Right lobe of liver (tissue), 6 donors: ENCODE results near the gene MFNG. TPM values are rescaled to one million over a fixed set of nuclear protein-coding genes. Genes with fewer than 3 reads are reported as not detected.

Source experiments
- ATAC-seq, 4 donors: fragments of 200-7000 bp; cut with Tn5 transposase; one replicate each; pipeline ENCODE4 v1.9.1; 2020; ENCODE audit warnings: mild to moderate bottlenecking in 4 of 4, moderate library complexity in 4 of 4
- DNase-seq, 3 donors: peaks; one replicate each; pipeline ENCODE4 v3.0.0-alpha.2; 2020
- H3K27ac ChIP-seq, 3 donors: fragments of 200-600 bp; one replicate each; pipeline ENCODE4 v1.8.0; 2022
- H3K27me3 ChIP-seq, 2 donors: fragments of 200-600 bp; one replicate each; pipeline ENCODE4 v1.8.0; 2022
- H3K36me3 ChIP-seq, 4 donors: fragments of 200-600 bp; sonication (generic) in 1 of 4; one replicate each; pipeline versions ENCODE4 v1.5.1 to v1.8.0; 2017 to 2022; ENCODE audit warnings: control low read depth in 1 of 4
- H3K4me1 ChIP-seq, 4 donors: fragments of 200-600 bp; sonication (generic) in 1 of 4; one replicate each; pipeline versions ENCODE4 v1.5.1 to v1.8.0; 2017 to 2022; ENCODE audit warnings: control low read depth in 1 of 4
- H3K4me3 ChIP-seq, 3 donors: fragments of 200-600 bp; one replicate each; pipeline ENCODE4 v1.8.0; 2022
- H3K9me3 ChIP-seq, 4 donors: fragments of 200-600 bp; sonication (generic) in 1 of 4; one replicate each; pipeline versions ENCODE4 v1.5.1 to v1.8.0; 2017 to 2022; ENCODE audit warnings: control low read depth in 1 of 4
- POLR2A ChIP-seq: fragments of 450-650 bp; IDR thresholded peaks from one replicate; pipeline ENCODE4 v1.6.1; 2017; ENCODE audit warnings: antibody characterized with exemption, mild to moderate bottlenecking
- WGBS: methylation state at CpG from one replicate; pipeline ENCODE4 v1.1.6; 2018; ENCODE audit warnings: low coverage, low lambda C conversion rate; ENCODE audit not compliant: insufficient coverage; ENCODE audit errors: missing lambda C conversion rate; 5-methylcytosine and 5-hydroxymethylcytosine counted together
- intact Hi-C, 2 donors: fragments of 100-400 bp; cut with DNase I; formaldehyde crosslinking; loops; one replicate each; pipeline versions ENCODE4 v1.11.2 to v1.14.1; 2022
- total RNA-seq, 6 experiments: library from RNA; depleted of rRNA in 2 of 6; stranded (reverse); fragments of >200 nt in 2 of 6; fragmentation: NEBNext Ultra II Directional in 3 of 6; extraction: Animal tissue kit (Norgen Biotek cat#: 25700) in 3 of 6; gene quantifications; one replicate each; pipeline versions ENCODE4 v1.1.0 to v1.2.4, GENCODE V29; 2016 to 2023
- TF ChIP-seq, protein P1 (sequence below), 4 donors: fragments of 200-600 bp in 3 of 4; fragments of 450-650 bp in 1 of 4; IDR thresholded peaks; one replicate each; pipeline versions ENCODE4 v1.5.1 to v1.8.0; 2016 to 2022; ENCODE audit warnings: antibody characterized with exemption in 4 of 4, mild to moderate bottlenecking in 2 of 4
- donor health status: DM: no; HTN: yes; CAD: no.
- donor health status: DM: no; HTN: no; CAD: no.
- donor health status: DM: no; HTN: no; CAD: no.
- donor health status: DM: no; HTN: yes; CAD: no.
- donor health status: DM: no; HTN: yes; CAD: no.

MFNG gene
- total RNA-seq, 6 experiments from 2014 or later, result 5.6 to 14.4 (median 10.2) TPM

DNA sequence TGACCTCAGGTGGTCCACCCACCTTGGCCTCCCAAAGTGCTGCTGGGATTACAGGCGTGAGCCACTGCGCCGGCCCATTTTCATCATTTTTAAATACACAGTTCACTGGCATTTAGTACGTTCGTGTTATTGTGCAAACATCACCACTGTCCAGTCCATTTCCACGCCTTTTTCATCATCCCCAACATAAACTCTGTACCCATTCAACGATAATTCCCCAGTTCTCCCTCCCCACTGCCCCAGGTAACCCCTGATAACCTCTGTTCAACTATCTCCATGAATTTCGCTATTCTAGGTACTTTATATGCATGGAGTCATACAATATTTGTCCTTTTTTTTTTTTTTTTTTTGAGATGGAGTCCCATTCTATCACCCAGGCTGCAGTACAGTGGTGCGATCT is 40.7 kb downstream of the MFNG start:
- no peak overlapping the region for H3K4me3 ChIP-seq
- no peaks in the 10 kb centered on the region for H3K4me1 ChIP-seq
- intact Hi-C loops, result no loop called here
- TF ChIP-seq, protein P1, sequence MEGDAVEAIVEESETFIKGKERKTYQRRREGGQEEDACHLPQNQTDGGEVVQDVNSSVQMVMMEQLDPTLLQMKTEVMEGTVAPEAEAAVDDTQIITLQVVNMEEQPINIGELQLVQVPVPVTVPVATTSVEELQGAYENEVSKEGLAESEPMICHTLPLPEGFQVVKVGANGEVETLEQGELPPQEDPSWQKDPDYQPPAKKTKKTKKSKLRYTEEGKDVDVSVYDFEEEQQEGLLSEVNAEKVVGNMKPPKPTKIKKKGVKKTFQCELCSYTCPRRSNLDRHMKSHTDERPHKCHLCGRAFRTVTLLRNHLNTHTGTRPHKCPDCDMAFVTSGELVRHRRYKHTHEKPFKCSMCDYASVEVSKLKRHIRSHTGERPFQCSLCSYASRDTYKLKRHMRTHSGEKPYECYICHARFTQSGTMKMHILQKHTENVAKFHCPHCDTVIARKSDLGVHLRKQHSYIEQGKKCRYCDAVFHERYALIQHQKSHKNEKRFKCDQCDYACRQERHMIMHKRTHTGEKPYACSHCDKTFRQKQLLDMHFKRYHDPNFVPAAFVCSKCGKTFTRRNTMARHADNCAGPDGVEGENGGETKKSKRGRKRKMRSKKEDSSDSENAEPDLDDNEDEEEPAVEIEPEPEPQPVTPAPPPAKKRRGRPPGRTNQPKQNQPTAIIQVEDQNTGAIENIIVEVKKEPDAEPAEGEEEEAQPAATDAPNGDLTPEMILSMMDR (IDR thresholded peaks at IDR 0.05), result no peak
- no peak for TF ChIP-seq POLR2A
- ATAC-seq, result peak in 1 of 4 donors; percentile 51
- H3K36me3 ChIP-seq, result no peaks in the 10 kb centered on the region
- 41% methylated on average over 9 of the region's 9 CpGs for WGBS
- no peak overlapping the region for H3K27ac ChIP-seq
- no peaks in the 10 kb centered on the region for H3K9me3 ChIP-seq
- DNase-seq, result no peak
- H3K27me3 ChIP-seq, result no peaks in the 10 kb centered on the region

- intact Hi-C loops, result no loop called here
- DNase-seq (no peak), ATAC-seq (no peak)
- no peaks in the 10 kb centered on the region for H3K9me3 ChIP-seq
- TF ChIP-seq, protein P1 (IDR thresholded peaks at IDR 0.05), result no peak
- TF ChIP-seq POLR2A, result no peak
- no peaks in the 10 kb centered on the region for H3K4me1 ChIP-seq
- 25% methylated on average over 7 of the region's 7 CpGs for WGBS
- no peak overlapping the region for H3K27ac ChIP-seq
- H3K27me3 ChIP-seq, result no peaks in the 10 kb centered on the region
- no peaks in the 10 kb centered on the region for H3K36me3 ChIP-seq
- H3K4me3 ChIP-seq, result no peak overlapping the region
These were observed 42.2 kb downstream of the MFNG start for GRCh38 chr22:37443977-37444376.

GRCh38 chr22:37443086-37443485 is 43.1 kb downstream of the MFNG start:
- TF ChIP-seq, protein P1 (IDR thresholded peaks at IDR 0.05), result no peak
- TF ChIP-seq POLR2A, result no peak
- DNase-seq, result no peak
- H3K4me1 ChIP-seq, result no peaks in the 10 kb centered on the region

DNA sequence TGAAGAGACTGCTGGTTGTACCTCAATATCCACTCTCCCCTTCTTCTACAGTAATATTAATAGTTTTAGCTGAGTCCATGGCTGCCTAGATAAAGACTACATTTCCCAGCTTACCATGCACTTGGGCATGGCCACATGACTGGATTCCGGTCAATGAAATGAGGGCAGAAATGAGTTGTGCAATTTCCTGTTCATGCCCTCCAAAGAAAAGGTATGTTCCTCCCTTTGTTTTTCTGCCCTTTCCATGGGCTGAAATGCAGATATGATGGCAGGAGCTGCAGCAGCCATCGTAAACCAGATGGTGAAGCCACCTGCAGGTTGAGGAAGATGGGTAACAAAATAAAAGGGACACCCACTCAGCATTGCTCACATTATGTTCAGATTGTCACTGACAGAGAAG is 43.6 kb downstream of the MFNG start:
- H3K4me3 ChIP-seq, result no peak overlapping the region
- intact Hi-C loops, result no loop called here
- 8% methylated on average over 1 of the region's 2 CpGs for WGBS
- H3K9me3 ChIP-seq, result no peaks in the 10 kb centered on the region
- ATAC-seq (peak in 3 of 4 donors; percentile 35 to 72 (median 62)), DNase-seq (no peak)
- H3K27me3 ChIP-seq, result no peaks in the 10 kb centered on the region
- H3K36me3 ChIP-seq, result no peaks in the 10 kb centered on the region
- no peak for TF ChIP-seq POLR2A
- TF ChIP-seq, protein P1 (IDR thresholded peaks at IDR 0.05), result no peak
- no peaks in the 10 kb centered on the region for H3K4me1 ChIP-seq
- H3K27ac ChIP-seq, result no peak overlapping the region

More at GRCh38 chr22:37443086-37443485, 43.1 kb downstream of the MFNG start:
- WGBS, result 80% methylated on average over 4 of the region's 7 CpGs
- intact Hi-C loops, result no loop called here
- Histone ChIP-seq H3K9me3 (no peaks in the 10 kb centered on the region), H3K4me3 (no peak overlapping the region), H3K27me3 (no peaks in the 10 kb centered on the region), H3K27ac (no peak overlapping the region), H3K36me3 (no peaks in the 10 kb centered on the region)
- no peak for ATAC-seq

GRCh38 chr22:37442135-37442534 is 44.0 kb downstream of the MFNG start:
- TF ChIP-seq, protein P1 (IDR thresholded peaks at IDR 0.05), result no peak
- no peak for TF ChIP-seq POLR2A
- 67% methylated on average over 8 of the region's 8 CpGs for WGBS
- intact Hi-C loops, result no loop called here
- Histone ChIP-seq H3K9me3 (no peaks in the 10 kb centered on the region), H3K27ac (no peak overlapping the region), H3K36me3 (no peaks in the 10 kb centered on the region), H3K4me1 (no peaks in the 10 kb centered on the region), H3K4me3 (no peak overlapping the region), H3K27me3 (no peaks in the 10 kb centered on the region)
- no peak for ATAC-seq
- DNase-seq, result no peak
